Measurements from ENCODE around the gene AQP2. TPM values are rescaled to one million over a fixed set of nuclear protein-coding genes. Genes with fewer than 3 reads are reported as not detected.
A peak's percentile ranks its signal among the peaks of the same experiment; 100 is the strongest.

The AQP2 gene
- total RNA-seq, 3 donors from 2014 or later, result not detected

GRCh38 chr12:49934505-49934904, 16.0 kb upstream of the AQP2 start:
- DNase-seq (ENCODE audit: low spot score in 2 of 2), result no peak
- TF ChIP-seq CTCF (IDR thresholded peaks at IDR 0.05), result no peak
- no peak for TF ChIP-seq POLR2AphosphoS5 (IDR thresholded peaks at IDR 0.05)
- TF ChIP-seq POLR2A (IDR thresholded peaks at IDR 0.05), result no peak
- no peaks in the 10 kb centered on the region for H3K27me3 ChIP-seq
- H3K4me1 ChIP-seq, result no peaks in the 10 kb centered on the region
- intact Hi-C loops (cut with DNase I; ENCODE audit: low total_unique reads), result no loop called here
- H3K4me3 ChIP-seq, result no peak overlapping the region
- no peaks in the 10 kb centered on the region for H3K9me3 ChIP-seq
- H3K27ac ChIP-seq, result no peak overlapping the region
- no peaks in the 10 kb centered on the region for H3K36me3 ChIP-seq

GRCh38 chr12:49936925-49937324, 13.6 kb upstream of the AQP2 start:
- Histone ChIP-seq H3K9me3 (no peaks in the 10 kb centered on the region), H3K27ac (no peak overlapping the region), H3K4me3 (no peak overlapping the region), H3K4me1 (no peaks in the 10 kb centered on the region), H3K36me3 (no peaks in the 10 kb centered on the region), H3K27me3 (no peaks in the 10 kb centered on the region)
- no peak for DNase-seq (ENCODE audit: low spot score in 2 of 2)
- intact Hi-C loops (cut with DNase I; ENCODE audit: low total_unique reads), result loop anchor here (5.0 kb wide), 1 partner anchor 800 kb away; no protein-coding TSS in a partner anchor
- TF ChIP-seq CTCF (IDR thresholded peaks at IDR 0.05) (no peak), POLR2A (IDR thresholded peaks at IDR 0.05) (no peak), POLR2AphosphoS5 (IDR thresholded peaks at IDR 0.05) (no peak)

GRCh38 chr12:49937639-49938300, 12.8 kb upstream of the AQP2 start:
- intact Hi-C loops (cut with DNase I; ENCODE audit: low total_unique reads), result loop anchor here (5.0 kb wide), 1 partner anchor 800 kb away; no protein-coding TSS in a partner anchor
- DNase-seq (ENCODE audit: low spot score in 2 of 2), result peak; percentile 37 to 40
- H3K27me3 ChIP-seq, result no peaks in the 10 kb centered on the region
- H3K27ac ChIP-seq, result peak overlapping the region in 1 of 2 donors; percentile 43
- no peaks in the 10 kb centered on the region for H3K4me1 ChIP-seq
- TF ChIP-seq POLR2AphosphoS5 (IDR thresholded peaks at IDR 0.05), result no peak
- no peak for TF ChIP-seq POLR2A (IDR thresholded peaks at IDR 0.05)
- TF ChIP-seq CTCF (IDR thresholded peaks at IDR 0.05), result no peak
- no peaks in the 10 kb centered on the region for H3K9me3 ChIP-seq
- no peaks in the 10 kb centered on the region for H3K36me3 ChIP-seq
- no peak overlapping the region for H3K4me3 ChIP-seq

- Histone ChIP-seq H3K27ac (no peak overlapping the region), H3K4me1 (no peaks in the 10 kb centered on the region), H3K27me3 (no peaks in the 10 kb centered on the region), H3K9me3 (no peaks in the 10 kb centered on the region), H3K4me3 (no peak overlapping the region), H3K36me3 (no peaks in the 10 kb centered on the region)
- TF ChIP-seq POLR2A (IDR thresholded peaks at IDR 0.05), result no peak
- no peak for TF ChIP-seq CTCF (IDR thresholded peaks at IDR 0.05)
- no peak for TF ChIP-seq POLR2AphosphoS5 (IDR thresholded peaks at IDR 0.05)
- intact Hi-C loops (cut with DNase I; ENCODE audit: low total_unique reads), result loop anchor here (5.0 kb wide), 1 partner anchor 798 kb away; no protein-coding TSS in a partner anchor
- peak in 1 of 2 donors; percentile 14 for DNase-seq (ENCODE audit: low spot score in 2 of 2)
These were observed 11.2 kb upstream of the AQP2 start for GRCh38 chr12:49939307-49939706.

GRCh38 chr12:49939707-49940106, 10.8 kb upstream of the AQP2 start:
- Histone ChIP-seq H3K4me1 (no peaks in the 10 kb centered on the region), H3K27ac (no peak overlapping the region), H3K27me3 (no peaks in the 10 kb centered on the region), H3K4me3 (no peak overlapping the region), H3K36me3 (no peaks in the 10 kb centered on the region), H3K9me3 (no peaks in the 10 kb centered on the region)
- intact Hi-C loops (cut with DNase I; ENCODE audit: low total_unique reads), result loop anchor here (5.0 kb wide), 1 partner anchor 798 kb away; no protein-coding TSS in a partner anchor
- DNase-seq (ENCODE audit: low spot score in 2 of 2), result peak in 1 of 2 donors; percentile 31
- no peak for TF ChIP-seq POLR2A (IDR thresholded peaks at IDR 0.05)
- no peak for TF ChIP-seq CTCF (IDR thresholded peaks at IDR 0.05)
- no peak for TF ChIP-seq POLR2AphosphoS5 (IDR thresholded peaks at IDR 0.05)

Measured in breast epithelium (tissue), 4 donors.